PC-9 (cell line): ENCODE results near the gene TRAPPC5. TPM values are rescaled to one million over a fixed set of nuclear protein-coding genes. Genes with fewer than 3 reads are reported as not detected.
A peak's percentile ranks its signal among the peaks of the same experiment; 100 is the strongest.

ENCODE experiments used
- BruUV-seq: library from RNA; stranded (reverse); fragments of 400-500 nt; replicated peaks from 2 replicates; lab custom pipeline; 2021; lab: Mats Ljungman, UMichigan
- CTCF ChIA-PET: fragments of 300-600 bp; sonication (Branson Sonifier 250); formaldehyde crosslinking; loops from one replicate; lab custom pipeline; 2022; ENCODE audit warnings: antibody characterized with exemption; lab: Charles Lee
- POLR2A ChIA-PET: fragments of 300-600 bp; sonication (Branson Sonifier 250); formaldehyde crosslinking; loops from one replicate; lab custom pipeline; 2022; ENCODE audit warnings: antibody characterized with exemption; ENCODE audit not compliant: unreplicated experiment; lab: Charles Lee
- DNase-seq, 2 experiments: peaks; one replicate each; pipeline versions ENCODE4 v3.0.0 to v3.0.0-alpha.2; 2015 to 2022; ENCODE audit warnings: mixed read lengths in 1 of 2
- H2AFZ ChIP-seq: fragments of 200-600 bp; sonication (generic); 2 replicates; pipeline ENCODE4 v1.8.1; 2017; ENCODE audit warnings: antibody characterized with exemption
- H3F3A ChIP-seq: fragments of 200-600 bp; sonication (generic); 2 replicates; pipeline ENCODE4 v1.8.1; 2017; ENCODE audit warnings: antibody characterized with exemption, mild to moderate bottlenecking, low read depth; ENCODE audit not compliant: insufficient read depth
- H3K27ac ChIP-seq: fragments of 200-600 bp; sonication (generic); 2 replicates; pipeline ENCODE4 v1.6.1; 2016; ENCODE audit warnings: mixed run types
- H3K27me3 ChIP-seq: fragments of 200-600 bp; sonication (generic); 2 replicates; pipeline ENCODE4 v1.6.1; 2016; ENCODE audit warnings: low read depth, mixed run types; ENCODE audit not compliant: insufficient read depth
- H3K36me3 ChIP-seq: fragments of 200-600 bp; sonication (generic); 2 replicates; pipeline ENCODE4 v1.6.1; 2016; ENCODE audit warnings: low read depth, mixed run types
- H3K4me1 ChIP-seq: fragments of 200-600 bp; sonication (generic); replicated peaks from 2 replicates; pipeline ENCODE4 v1.6.1; 2016; ENCODE audit warnings: mixed run types; ENCODE audit not compliant: insufficient read depth
- H3K4me2 ChIP-seq: fragments of 200-600 bp; sonication (generic); 2 replicates; pipeline ENCODE4 v1.6.1; 2017; ENCODE audit warnings: mixed run types
- H3K4me3 ChIP-seq: fragments of 200-600 bp; sonication (generic); 2 replicates; pipeline ENCODE4 v1.6.1; 2016; ENCODE audit warnings: mixed run types
- H3K79me2 ChIP-seq: fragments of 200-600 bp; sonication (generic); 2 replicates; pipeline ENCODE4 v1.6.1; 2017; ENCODE audit warnings: low read depth, mixed run types
- H3K9me2 ChIP-seq: fragments of 200-600 bp; sonication (generic); 2 replicates; pipeline ENCODE4 v1.8.1; 2017; ENCODE audit warnings: mild to moderate bottlenecking; ENCODE audit not compliant: insufficient read depth
- H3K9me3 ChIP-seq: fragments of 200-600 bp; sonication (generic); 2 replicates; pipeline ENCODE4 v1.8.1; 2016; ENCODE audit warnings: low read depth; ENCODE audit not compliant: insufficient read depth
- H4K20me1 ChIP-seq: fragments of 200-600 bp; sonication (generic); 2 replicates; pipeline ENCODE4 v1.8.1; 2017; ENCODE audit not compliant: insufficient read depth
- EZH2 ChIP-seq: fragments of 200-600 bp; sonication (generic); IDR thresholded peaks from 2 replicates; pipeline ENCODE4 v1.8.0; 2017; ENCODE audit warnings: antibody characterized with exemption, low read depth
- intact Hi-C: fragments of 100-400 bp; cut with micrococcal nuclease; formaldehyde crosslinking; loops from one replicate; pipeline ENCODE4 v1.10.0; 2022; ENCODE audit not compliant: unreplicated experiment
- total RNA-seq: library from RNA; stranded (reverse); gene quantifications from 2 replicates; pipeline ENCODE4 v1.2.3, GENCODE V29; 2021
- TF ChIP-seq, protein P1 (sequence below): fragments of 200-600 bp; sonication (generic); conservative IDR thresholded peaks from 2 replicates; pipeline ENCODE4 v1.6.1; 2017; ENCODE audit warnings: mixed run types, antibody characterized with exemption, mild to moderate bottlenecking, moderate library complexity

TRAPPC5 gene
- total RNA-seq, 1 experiment from 2014 or later, result 103 TPM

DNA sequence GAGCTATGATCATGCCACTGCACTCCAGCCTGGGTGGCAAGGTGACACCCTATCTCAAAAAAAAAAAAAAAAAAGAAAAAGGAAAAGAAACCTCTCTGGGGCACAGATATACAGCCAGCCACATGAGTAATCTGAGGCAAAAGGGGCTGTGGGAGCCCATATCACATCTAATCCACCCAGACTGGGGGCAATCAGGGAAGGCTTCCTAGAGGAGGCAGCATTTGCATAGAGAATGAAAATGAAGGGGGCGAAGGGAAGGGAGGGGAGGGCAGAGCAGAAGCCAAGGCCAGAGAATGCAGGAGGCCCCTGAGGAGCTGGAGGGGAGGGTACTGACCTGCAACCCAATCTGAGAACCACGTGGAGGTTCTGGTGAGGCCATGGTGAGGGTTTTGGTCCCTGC is 30.5 kb upstream of the TRAPPC5 start:
- POLR2A ChIA-PET, result no interaction called here

DNA sequence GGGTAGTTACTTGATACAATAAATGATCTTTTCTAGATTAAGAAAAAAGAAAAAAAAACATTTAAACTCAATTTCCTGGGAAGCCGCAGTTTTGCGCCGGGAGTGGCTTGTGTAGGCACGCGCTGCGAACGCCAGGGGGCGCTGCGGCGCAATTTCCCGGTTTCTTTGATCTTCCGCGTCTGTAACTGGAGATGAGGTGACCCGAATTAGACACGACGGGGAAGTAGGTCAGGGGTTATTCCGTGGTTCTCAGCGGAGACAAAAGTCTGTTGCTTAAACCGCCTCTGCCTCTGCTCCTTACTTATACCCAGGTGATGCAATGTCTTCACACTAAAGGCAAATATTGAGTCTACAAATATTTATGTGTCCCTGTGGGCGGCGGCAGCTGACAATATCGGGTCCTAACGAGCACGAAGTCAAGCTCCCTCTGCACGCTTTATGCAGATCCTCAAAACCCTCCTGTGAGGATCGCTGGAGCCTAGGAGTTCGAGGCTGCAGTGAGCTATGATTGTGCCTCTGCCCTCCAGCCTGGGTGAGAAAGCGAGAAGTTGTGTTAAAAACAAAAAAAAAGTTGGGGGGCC is 28.5 kb upstream of the TRAPPC5 start:
- peak overlapping the region; percentile 74 for H3K4me2 ChIP-seq
- no peak overlapping the region for H2AFZ ChIP-seq
- H3K79me2 ChIP-seq, result no peaks in the 10 kb centered on the region
- CTCF ChIA-PET, result interaction anchor here (0.6 to 1.0 kb wide), 2 partner anchors 23 to 29 kb away, joined by 3 to 6 read pairs; partner anchors contain the start of genes PET100, TRAPPC5 and XAB2
- H3K36me3 ChIP-seq, result no peaks in the 10 kb centered on the region
- H4K20me1 ChIP-seq, result no peaks in the 10 kb centered on the region
- peak overlapping the region; percentile 73 for H3K27ac ChIP-seq
- peaks cover 28% of the 10 kb centered on the region for H3F3A ChIP-seq
- intact Hi-C loops, result loop anchor here (1.0 kb wide), 1 partner anchor 147 kb away; no protein-coding TSS in a partner anchor
- DNase-seq, result peak; percentile 91 to 98
- POLR2A ChIA-PET, result interaction anchor here (0.7 kb wide), 1 partner anchor 108 kb away, joined by 8 read pairs; no protein-coding TSS in a partner anchor
- H3K9me2 ChIP-seq, result no peaks in the 10 kb centered on the region
- BruUV-seq, result no TSS peak
- no peaks in the 10 kb centered on the region for H3K9me3 ChIP-seq
- H3K4me1 ChIP-seq, result peaks cover 26% of the 10 kb centered on the region
- no peaks in the 10 kb centered on the region for H3K27me3 ChIP-seq
- H3K4me3 ChIP-seq, result peak overlapping the region; percentile 25; the same call in 1 of the 2 replicates
- no peak for TF ChIP-seq EZH2
- TF ChIP-seq, protein P1, sequence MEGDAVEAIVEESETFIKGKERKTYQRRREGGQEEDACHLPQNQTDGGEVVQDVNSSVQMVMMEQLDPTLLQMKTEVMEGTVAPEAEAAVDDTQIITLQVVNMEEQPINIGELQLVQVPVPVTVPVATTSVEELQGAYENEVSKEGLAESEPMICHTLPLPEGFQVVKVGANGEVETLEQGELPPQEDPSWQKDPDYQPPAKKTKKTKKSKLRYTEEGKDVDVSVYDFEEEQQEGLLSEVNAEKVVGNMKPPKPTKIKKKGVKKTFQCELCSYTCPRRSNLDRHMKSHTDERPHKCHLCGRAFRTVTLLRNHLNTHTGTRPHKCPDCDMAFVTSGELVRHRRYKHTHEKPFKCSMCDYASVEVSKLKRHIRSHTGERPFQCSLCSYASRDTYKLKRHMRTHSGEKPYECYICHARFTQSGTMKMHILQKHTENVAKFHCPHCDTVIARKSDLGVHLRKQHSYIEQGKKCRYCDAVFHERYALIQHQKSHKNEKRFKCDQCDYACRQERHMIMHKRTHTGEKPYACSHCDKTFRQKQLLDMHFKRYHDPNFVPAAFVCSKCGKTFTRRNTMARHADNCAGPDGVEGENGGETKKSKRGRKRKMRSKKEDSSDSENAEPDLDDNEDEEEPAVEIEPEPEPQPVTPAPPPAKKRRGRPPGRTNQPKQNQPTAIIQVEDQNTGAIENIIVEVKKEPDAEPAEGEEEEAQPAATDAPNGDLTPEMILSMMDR, result peak; percentile 99

More for the DNA sequence above, 30.5 kb upstream of the TRAPPC5 start:
- H3K9me2 ChIP-seq, result no peaks in the 10 kb centered on the region
- peaks cover 28% of the 10 kb centered on the region for H3F3A ChIP-seq
- no peaks in the 10 kb centered on the region for H3K79me2 ChIP-seq
- no peaks in the 10 kb centered on the region for H3K27me3 ChIP-seq
- intact Hi-C loops, result no loop called here
- no peaks in the 10 kb centered on the region for H3K36me3 ChIP-seq
- no peak overlapping the region for H2AFZ ChIP-seq
- H4K20me1 ChIP-seq, result no peaks in the 10 kb centered on the region
- TF ChIP-seq, protein P1, result no peak
- peaks cover 26% of the 10 kb centered on the region for H3K4me1 ChIP-seq
- H3K4me2 ChIP-seq, result no peak overlapping the region
- no TSS peak for BruUV-seq
- H3K27ac ChIP-seq, result no peak overlapping the region
- CTCF ChIA-PET, result no interaction called here
- no peak overlapping the region for H3K4me3 ChIP-seq
- no peaks in the 10 kb centered on the region for H3K9me3 ChIP-seq
- no peak for DNase-seq

DNA sequence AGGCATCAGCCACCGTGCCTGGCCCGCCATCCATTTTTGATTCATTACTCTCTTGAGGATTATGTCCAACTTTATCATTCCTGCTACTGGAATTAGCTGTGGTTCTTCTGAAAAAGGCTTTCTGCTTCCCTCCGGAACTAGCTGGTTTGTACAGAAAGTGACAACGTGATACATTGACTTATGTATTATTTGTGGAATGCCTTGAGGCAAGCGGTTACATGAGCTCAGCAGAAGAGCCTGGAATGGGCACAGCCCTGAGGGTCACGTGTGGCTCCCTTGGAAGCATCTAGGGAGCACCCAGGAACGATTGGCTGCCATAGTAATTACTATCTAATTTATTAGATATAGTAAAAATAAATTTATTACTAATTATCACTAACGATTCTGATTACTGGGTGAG is 26.2 kb upstream of the TRAPPC5 start:
- Histone ChIP-seq H2AFZ (no peak overlapping the region), H4K20me1 (no peaks in the 10 kb centered on the region), H3K27ac (peak overlapping the region; percentile 22; the same call in 1 of the 2 replicates), H3K36me3 (no peaks in the 10 kb centered on the region), H3K4me1 (peaks cover 26% of the 10 kb centered on the region), H3K4me3 (no peak overlapping the region), H3K9me2 (no peaks in the 10 kb centered on the region), H3K79me2 (no peaks in the 10 kb centered on the region), H3K4me2 (peak overlapping the region; percentile 35; the same call in 1 of the 2 replicates), H3K9me3 (no peaks in the 10 kb centered on the region), H3K27me3 (no peaks in the 10 kb centered on the region), H3F3A (peaks cover 16% of the 10 kb centered on the region)
- no TSS peak for BruUV-seq
- POLR2A ChIA-PET, result interaction anchor here (0.5 to 0.6 kb wide), 2 partner anchors 35 to 102 kb away, joined by 3 to 6 read pairs; no protein-coding TSS in a partner anchor
- CTCF ChIA-PET, result no interaction called here
- intact Hi-C loops, result no loop called here
- DNase-seq, result peak in 1 of 2 experiments; percentile 59
- TF ChIP-seq, protein P1, result no peak
- TF ChIP-seq EZH2, result no peak
